Ovary (tissue), 9 donors: Measurements from ENCODE around the gene PIP4K2C. TPM values are rescaled to one million over a fixed set of nuclear protein-coding genes. Genes with fewer than 3 reads are reported as not detected.
"Not testable (repeated sequence)": the region's sequence is repeated elsewhere in the genome, so short reads cannot be mapped to it uniquely, and the experiment has no call there.

Source experiments
- DNase-seq, 5 donors: peaks; one replicate each; pipeline ENCODE4 v3.0.0-alpha.2; 2019 to 2020
- H3K27ac ChIP-seq, 2 donors: fragments of 200-600 bp; one replicate each; pipeline versions ENCODE4 v1.5.1 to v1.8.0; 2019 to 2022
- H3K27me3 ChIP-seq: fragments of 200-600 bp; one replicate; pipeline ENCODE4 v1.8.0; 2022
- H3K36me3 ChIP-seq: fragments of 200-600 bp; sonication (generic); one replicate; pipeline ENCODE4 v1.5.1; 2019
- H3K4me1 ChIP-seq: one replicate; pipeline ENCODE4 v1.8.1; 2013; ENCODE audit warnings: mild to moderate bottlenecking, moderate library complexity; ENCODE audit not compliant: insufficient read depth
- H3K4me3 ChIP-seq: fragments of 200-600 bp; sonication (generic); one replicate; pipeline ENCODE4 v1.5.1; 2017
- H3K9me3 ChIP-seq, 2 donors: fragments of 200-600 bp in 1 of 2; sonication (generic) in 1 of 2; one replicate each; pipeline versions ENCODE4 v1.5.1 to v1.8.1; 2013 to 2019; ENCODE audit warnings: mild to moderate bottlenecking in 1 of 2, moderate library complexity in 1 of 2
- EP300 ChIP-seq: sonication (generic); formaldehyde crosslinking; IDR thresholded peaks from one replicate; pipeline ENCODE4 v1.6.1; 2017; ENCODE audit warnings: antibody characterized with exemption
- POLR2A ChIP-seq: fragments of 450-650 bp; IDR thresholded peaks from one replicate; pipeline ENCODE4 v1.6.1; 2017; ENCODE audit warnings: antibody characterized with exemption, mild to moderate bottlenecking, moderate library complexity
- WGBS, 3 donors: extraction: QIAGEN DNeasy Blood & Tissue Kit in 1 of 3; methylation state at CpG; one replicate each; pipeline versions ENCODE4 v1.1.5 to v1.1.7; 2013 to 2017; 5-methylcytosine and 5-hydroxymethylcytosine counted together
- intact Hi-C, 4 donors: fragments of 100-400 bp; cut with DNase I; formaldehyde crosslinking; loops; one replicate each; pipeline versions ENCODE4 v1.11.0 to v1.15.1; 2022 to 2023
- polyA plus RNA-seq, 2 donors: library from polyadenylated mRNA; stranded (reverse); fragments of 200-250 nt in 1 of 2; fragments of 350-450 nt in 1 of 2; fragmentation: Illumina TruSeq in 1 of 2; extraction: RNeasy Lipid Tissue Mini Kit (QIAGEN cat#74804) in 1 of 2; gene quantifications; one replicate each; pipeline ENCODE4 v1.2.3, GENCODE V29; 2013 to 2014
- total RNA-seq, 7 donors: library from RNA; depleted of rRNA in 2 of 7; stranded (reverse); fragments of >200 nt in 2 of 7; fragmentation: NEBNext Ultra II Directional in 3 of 7; extraction: Animal tissue kit (Norgen Biotek cat#: 25700) in 3 of 7; gene quantifications; one replicate each; pipeline versions ENCODE4 v1.1.0 to v1.2.4, GENCODE V29; 2016 to 2023
- TF ChIP-seq, protein P1 (sequence below), 3 donors: fragments of 450-650 bp in 2 of 3; fragments of 200-600 bp in 1 of 3; IDR thresholded peaks; one replicate each; pipeline versions ENCODE4 v1.5.1 to v1.8.0; 2016 to 2022; ENCODE audit warnings: antibody characterized with exemption in 3 of 3, mild to moderate bottlenecking in 1 of 3
- donor health status: DM: no; HTN: no; CAD: no; lungs with moderate emphysema.
- donor health status: DM: no; HTN: no; CAD: no.
- donor health status: Bipolar disorder and iron deficiency.
- donor health status: DM: yes; HTN: yes; CAD: no.
- donor health status: DM: no; HTN: no; CAD: no.
- donor health status: DM: yes; HTN: yes; CAD: no.

PIP4K2C gene
- total and polyA plus RNA-seq, 9 donors, result 13.1 to 42.0 (median 21.2) TPM

DNA sequence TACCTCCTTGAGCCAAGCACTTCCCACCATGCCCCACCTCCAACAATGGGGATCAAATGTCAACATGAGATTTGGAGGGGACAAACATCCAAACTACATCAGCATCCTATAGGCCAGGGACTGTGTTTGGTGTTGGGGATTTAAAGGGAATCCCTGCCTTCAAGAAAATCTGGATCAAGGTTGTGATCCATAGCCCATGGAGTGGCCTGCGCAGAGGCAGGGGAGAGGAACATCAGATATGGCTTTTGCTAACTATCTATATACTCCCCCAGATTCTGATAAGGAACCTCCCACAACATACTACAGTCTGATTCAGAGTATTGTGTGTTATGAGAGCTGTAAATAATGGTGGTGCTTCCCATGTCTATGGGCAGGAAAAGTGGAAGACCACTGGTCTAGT, 36.1 kb upstream of the PIP4K2C start:
- H3K27ac ChIP-seq, result no peak overlapping the region
- H3K4me1 ChIP-seq, result peaks cover 2% of the 10 kb centered on the region
- DNase-seq, result no peak
- TF ChIP-seq POLR2A, result no peak
- TF ChIP-seq EP300, result no peak
- TF ChIP-seq, protein P1, sequence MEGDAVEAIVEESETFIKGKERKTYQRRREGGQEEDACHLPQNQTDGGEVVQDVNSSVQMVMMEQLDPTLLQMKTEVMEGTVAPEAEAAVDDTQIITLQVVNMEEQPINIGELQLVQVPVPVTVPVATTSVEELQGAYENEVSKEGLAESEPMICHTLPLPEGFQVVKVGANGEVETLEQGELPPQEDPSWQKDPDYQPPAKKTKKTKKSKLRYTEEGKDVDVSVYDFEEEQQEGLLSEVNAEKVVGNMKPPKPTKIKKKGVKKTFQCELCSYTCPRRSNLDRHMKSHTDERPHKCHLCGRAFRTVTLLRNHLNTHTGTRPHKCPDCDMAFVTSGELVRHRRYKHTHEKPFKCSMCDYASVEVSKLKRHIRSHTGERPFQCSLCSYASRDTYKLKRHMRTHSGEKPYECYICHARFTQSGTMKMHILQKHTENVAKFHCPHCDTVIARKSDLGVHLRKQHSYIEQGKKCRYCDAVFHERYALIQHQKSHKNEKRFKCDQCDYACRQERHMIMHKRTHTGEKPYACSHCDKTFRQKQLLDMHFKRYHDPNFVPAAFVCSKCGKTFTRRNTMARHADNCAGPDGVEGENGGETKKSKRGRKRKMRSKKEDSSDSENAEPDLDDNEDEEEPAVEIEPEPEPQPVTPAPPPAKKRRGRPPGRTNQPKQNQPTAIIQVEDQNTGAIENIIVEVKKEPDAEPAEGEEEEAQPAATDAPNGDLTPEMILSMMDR (IDR thresholded peaks at IDR 0.05), result no peak
- no peaks in the 10 kb centered on the region for H3K9me3 ChIP-seq
- WGBS, 3 donors, result 89 to 94% (median 89%) methylated on average over 1 of the region's 1 CpG
- intact Hi-C loops, result no loop called here
- H3K27me3 ChIP-seq, result no peaks in the 10 kb centered on the region
- no peak overlapping the region for H3K4me3 ChIP-seq
- H3K36me3 ChIP-seq, result no peaks in the 10 kb centered on the region

DNA sequence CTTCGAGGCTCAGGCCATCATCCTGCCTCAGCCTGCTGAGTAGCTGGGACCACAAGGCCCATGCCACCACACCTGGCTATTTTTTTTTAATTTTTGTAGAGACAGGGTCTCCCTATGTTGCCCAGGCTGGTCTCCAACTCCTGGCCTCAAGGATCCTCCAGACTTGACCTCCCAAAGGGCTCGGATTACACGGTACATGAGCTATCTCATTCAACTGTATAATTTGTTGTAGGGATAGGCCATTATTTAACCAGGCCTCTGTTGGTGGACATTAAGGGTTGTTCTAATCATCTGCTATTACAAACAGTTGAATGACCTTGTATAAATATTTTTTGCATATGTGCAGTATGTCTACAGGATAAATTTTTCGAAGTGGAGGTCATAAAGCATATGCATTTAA, 32.1 kb upstream of the PIP4K2C start:
- Histone ChIP-seq H3K36me3 (no peaks in the 10 kb centered on the region), H3K9me3 (no peaks in the 10 kb centered on the region), H3K4me3 (no peak overlapping the region), H3K27ac (no peak overlapping the region), H3K4me1 (no peaks in the 10 kb centered on the region), H3K27me3 (no peaks in the 10 kb centered on the region)
- intact Hi-C loops, result no loop called here
- DNase-seq, result no peak
- 75 to 86% (median 80%) methylated on average over 4 of the region's 4 CpGs for WGBS, 3 donors
- TF ChIP-seq, protein P1 (IDR thresholded peaks at IDR 0.05), result no peak
- TF ChIP-seq EP300, result no peak
- TF ChIP-seq POLR2A, result no peak

DNA sequence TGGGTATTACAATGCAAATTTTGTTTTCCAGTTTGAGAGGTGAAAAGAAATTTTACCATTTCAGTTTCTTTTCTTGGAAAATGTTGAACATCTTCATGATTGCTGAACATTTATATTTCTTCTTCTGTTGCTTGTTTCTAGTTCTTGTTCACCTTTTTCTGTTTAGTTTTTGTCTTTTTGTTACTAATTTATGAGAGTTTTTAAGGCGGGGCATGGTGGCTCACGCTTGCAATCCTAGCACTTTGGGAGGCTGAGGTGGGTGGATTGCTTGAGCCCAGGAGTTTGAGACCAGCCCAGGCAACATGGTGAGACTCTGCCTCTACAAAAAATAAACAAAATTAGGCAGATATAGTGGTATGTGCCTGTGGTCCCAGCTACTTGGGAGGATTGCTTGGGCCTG, 30.5 kb upstream of the PIP4K2C start:
- H3K4me1 ChIP-seq, result no peaks in the 10 kb centered on the region
- H3K36me3 ChIP-seq, result no peaks in the 10 kb centered on the region
- 88 to 91% (median 89%) methylated on average over 2 of the region's 2 CpGs for WGBS, 3 donors
- H3K27ac ChIP-seq, result no peak overlapping the region
- TF ChIP-seq EP300 (no peak), POLR2A (no peak)
- TF ChIP-seq, protein P1 (IDR thresholded peaks at IDR 0.05), result no peak
- H3K4me3 ChIP-seq, result no peak overlapping the region
- no peak for DNase-seq
- H3K27me3 ChIP-seq, result no peaks in the 10 kb centered on the region
- intact Hi-C loops, result no loop called here
- no peaks in the 10 kb centered on the region for H3K9me3 ChIP-seq

DNA sequence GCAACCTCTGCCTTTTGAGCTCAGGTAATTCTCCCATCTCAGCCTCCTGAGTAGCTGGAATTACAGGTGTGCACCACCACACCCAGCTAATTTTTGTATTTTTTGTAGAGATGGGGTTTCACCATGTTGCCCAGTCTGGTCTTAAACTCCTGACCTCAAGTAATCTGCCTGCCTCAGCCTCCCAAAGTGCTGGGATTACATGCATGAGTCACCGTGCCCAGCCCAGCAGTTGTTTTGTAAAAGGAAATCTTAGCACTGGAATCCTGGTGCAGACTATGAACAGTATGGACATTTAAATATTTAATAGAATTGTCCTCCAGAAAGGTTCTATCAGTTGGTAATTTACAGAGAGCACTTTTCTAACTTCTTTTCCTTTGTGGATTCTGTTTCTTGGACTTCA, 29.9 kb upstream of the PIP4K2C start:
- DNase-seq, H3K36me3 ChIP-seq, H3K9me3 ChIP-seq, H3K4me1 ChIP-seq, intact Hi-C loops, H3K27me3 ChIP-seq, H3K4me3 ChIP-seq, H3K27ac ChIP-seq: not testable (repeated sequence)
- 41 to 83% (median 54%) methylated on average over 1 of the region's 1 CpG for WGBS, 3 donors

DNA sequence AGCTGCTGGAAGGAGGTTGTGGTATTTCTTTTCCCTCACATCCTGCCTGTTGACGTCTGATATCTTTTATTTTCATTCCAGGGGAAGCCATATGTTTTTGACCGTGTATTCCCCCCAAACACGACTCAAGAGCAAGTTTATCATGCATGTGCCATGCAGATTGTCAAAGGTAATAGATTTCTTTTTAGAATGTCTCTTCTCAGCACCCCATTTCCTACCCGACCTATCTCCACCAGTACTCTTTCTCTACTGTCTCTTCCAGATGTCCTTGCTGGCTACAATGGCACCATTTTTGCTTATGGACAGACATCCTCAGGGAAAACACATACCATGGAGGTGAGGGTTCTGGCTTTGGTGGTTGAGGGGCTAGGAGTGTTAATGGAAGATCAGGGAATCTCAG, 27.6 kb upstream of the PIP4K2C start:
- intact Hi-C loops, result no loop called here
- WGBS, 3 donors, result 21 to 41% (median 26%) methylated on average over 4 of the region's 4 CpGs

More for the DNA sequence above, 27.6 kb upstream of the PIP4K2C start:
- Histone ChIP-seq H3K27ac (no peak overlapping the region), H3K9me3 (no peaks in the 10 kb centered on the region), H3K4me3 (no peak overlapping the region), H3K27me3 (no peaks in the 10 kb centered on the region), H3K4me1 (no peaks in the 10 kb centered on the region), H3K36me3 (no peaks in the 10 kb centered on the region)
- no peak for DNase-seq
- TF ChIP-seq POLR2A (no peak), EP300 (no peak)
- TF ChIP-seq, protein P1 (IDR thresholded peaks at IDR 0.05), result no peak
